Endodermal cell (in vitro differentiated cells): ENCODE results near the gene CCNK. TPM values are rescaled to one million over a fixed set of nuclear protein-coding genes. Genes with fewer than 3 reads are reported as not detected.

Source experiments
- DNase-seq: peaks from one replicate; pipeline ENCODE4 v3.0.0-alpha.2; 2017
- H3K27ac ChIP-seq: 2 replicates; pipeline ENCODE4 v1.5.1; 2013; ENCODE audit warnings: mild to moderate bottlenecking, low read depth, low read length, moderate library complexity
- H3K27me3 ChIP-seq: 2 replicates; pipeline ENCODE4 v1.6.1; 2013; ENCODE audit warnings: mild to moderate bottlenecking, low read length, moderate library complexity; ENCODE audit not compliant: insufficient read depth, control insufficient read depth, poor library complexity, severe bottlenecking
- H3K36me3 ChIP-seq: 2 replicates; pipeline ENCODE4 v1.7.0; 2013; ENCODE audit warnings: mild to moderate bottlenecking, low read length, moderate library complexity; ENCODE audit not compliant: control insufficient read depth, insufficient read depth
- H3K4me1 ChIP-seq: one replicate; pipeline ENCODE4 v1.7.0; 2013; ENCODE audit warnings: low read length; ENCODE audit not compliant: control insufficient read depth, insufficient read depth
- H3K4me3 ChIP-seq: 2 replicates; pipeline ENCODE4 v1.5.1; 2013; ENCODE audit warnings: mild to moderate bottlenecking, low read length, moderate library complexity
- H3K9ac ChIP-seq: 2 replicates; pipeline ENCODE4 v1.6.1; 2013; ENCODE audit warnings: mild to moderate bottlenecking, low read length, moderate library complexity; ENCODE audit not compliant: poor library complexity, severe bottlenecking; ENCODE audit errors: extremely low read depth
- H3K9me3 ChIP-seq: 2 replicates; pipeline ENCODE4 v1.6.1; 2013; ENCODE audit warnings: mild to moderate bottlenecking, low read length, moderate library complexity; ENCODE audit not compliant: control insufficient read depth
- H3K27ac Mint-ChIP-seq: 2 replicates; pipeline ENCODE4 v1.8.0; 2020; ENCODE audit warnings: mixed read lengths
- H3K27me3 Mint-ChIP-seq: 2 replicates; pipeline ENCODE4 v1.8.0; 2021; ENCODE audit warnings: mild to moderate bottlenecking, mixed read lengths; ENCODE audit not compliant: insufficient read depth
- H3K36me3 Mint-ChIP-seq: 2 replicates; pipeline ENCODE4 v1.8.0; 2020; ENCODE audit warnings: low read depth, mixed read lengths
- H3K4me1 Mint-ChIP-seq: 2 replicates; pipeline ENCODE4 v1.8.0; 2020; ENCODE audit warnings: mixed read lengths
- H3K4me3 Mint-ChIP-seq: 2 replicates; pipeline ENCODE4 v1.8.0; 2020; ENCODE audit warnings: mild to moderate bottlenecking, moderate library complexity, mixed read lengths
- H3K9me3 Mint-ChIP-seq: 2 replicates; pipeline ENCODE4 v1.8.0; 2020; ENCODE audit warnings: mild to moderate bottlenecking, mixed read lengths
- WGBS, 2 experiments: methylation state at CpG; one replicate each; pipeline versions ENCODE4 v1.1.5 to v1.1.7; 2013; ENCODE audit warnings: missing lambda C conversion rate in 2 of 2, mixed read lengths in 1 of 2; ENCODE audit not compliant: insufficient coverage in 1 of 2, insufficient read length in 1 of 2; 5-methylcytosine and 5-hydroxymethylcytosine counted together
- total RNA-seq, 2 donors: library from RNA; stranded (reverse); fragmentation: NEBNext Ultra II Directional in 1 of 2; extraction: Animal tissue kit (Norgen Biotek cat#: 25700) in 1 of 2; gene quantifications; 2 replicates in 1 of 2; 3 replicates in 1 of 2; pipeline ENCODE4 v1.2.1, GENCODE V29; 2021
- TF ChIP-seq, protein P1 (sequence below): fragments of 200-600 bp; sonication (generic); conservative IDR thresholded peaks from 2 replicates; pipeline ENCODE4 v1.5.0; 2021; ENCODE audit warnings: antibody characterized with exemption, mild to moderate bottlenecking

Gene CCNK
- total RNA-seq, 2 donors from 2014 or later = 71.5 to 77.1 TPM

DNA sequence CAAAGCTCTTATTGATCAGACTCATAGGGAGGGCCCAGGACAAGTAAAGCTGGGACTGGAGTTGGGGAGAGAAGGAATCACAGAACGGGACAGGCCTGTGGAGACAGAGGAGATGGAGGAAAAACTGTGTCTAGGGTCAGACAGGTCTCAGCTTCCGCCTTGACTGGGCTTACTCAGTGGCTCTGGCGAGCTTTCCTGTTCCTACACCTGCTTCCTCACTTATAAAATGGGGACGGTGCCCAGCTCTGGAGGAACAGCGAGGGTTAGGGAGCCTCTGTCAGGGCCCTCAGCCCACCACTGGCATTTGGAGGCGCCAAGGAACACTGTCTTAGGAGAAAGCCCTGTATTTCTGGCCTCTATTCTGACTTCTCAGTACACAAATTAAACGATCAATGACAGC is 35.3 kb upstream of the CCNK start:
- TF ChIP-seq, protein P1, sequence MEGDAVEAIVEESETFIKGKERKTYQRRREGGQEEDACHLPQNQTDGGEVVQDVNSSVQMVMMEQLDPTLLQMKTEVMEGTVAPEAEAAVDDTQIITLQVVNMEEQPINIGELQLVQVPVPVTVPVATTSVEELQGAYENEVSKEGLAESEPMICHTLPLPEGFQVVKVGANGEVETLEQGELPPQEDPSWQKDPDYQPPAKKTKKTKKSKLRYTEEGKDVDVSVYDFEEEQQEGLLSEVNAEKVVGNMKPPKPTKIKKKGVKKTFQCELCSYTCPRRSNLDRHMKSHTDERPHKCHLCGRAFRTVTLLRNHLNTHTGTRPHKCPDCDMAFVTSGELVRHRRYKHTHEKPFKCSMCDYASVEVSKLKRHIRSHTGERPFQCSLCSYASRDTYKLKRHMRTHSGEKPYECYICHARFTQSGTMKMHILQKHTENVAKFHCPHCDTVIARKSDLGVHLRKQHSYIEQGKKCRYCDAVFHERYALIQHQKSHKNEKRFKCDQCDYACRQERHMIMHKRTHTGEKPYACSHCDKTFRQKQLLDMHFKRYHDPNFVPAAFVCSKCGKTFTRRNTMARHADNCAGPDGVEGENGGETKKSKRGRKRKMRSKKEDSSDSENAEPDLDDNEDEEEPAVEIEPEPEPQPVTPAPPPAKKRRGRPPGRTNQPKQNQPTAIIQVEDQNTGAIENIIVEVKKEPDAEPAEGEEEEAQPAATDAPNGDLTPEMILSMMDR = no peak
- Histone ChIP-seq H3K36me3 (peaks cover 76% of the 10 kb centered on the region), H3K4me3 (no peak overlapping the region), H3K9ac (no peak overlapping the region), H3K27ac (no peak overlapping the region), H3K4me1 (no peaks in the 10 kb centered on the region), H3K27me3 (no peaks in the 10 kb centered on the region), H3K9me3 (no peaks in the 10 kb centered on the region)
- Mint-ChIP-seq H3K27ac (peak overlapping the region; percentile 35), H3K36me3 (peaks cover 47% of the 10 kb centered on the region), H3K9me3 (no peaks in the 10 kb centered on the region), H3K4me1 (peaks cover 2% of the 10 kb centered on the region), H3K27me3 (no peaks in the 10 kb centered on the region), H3K4me3 (no peak overlapping the region)
- WGBS, 2 experiments = 92 to 100% methylated on average over 6 to 7 of the region's 7 CpGs
- DNase-seq = no peak

DNA sequence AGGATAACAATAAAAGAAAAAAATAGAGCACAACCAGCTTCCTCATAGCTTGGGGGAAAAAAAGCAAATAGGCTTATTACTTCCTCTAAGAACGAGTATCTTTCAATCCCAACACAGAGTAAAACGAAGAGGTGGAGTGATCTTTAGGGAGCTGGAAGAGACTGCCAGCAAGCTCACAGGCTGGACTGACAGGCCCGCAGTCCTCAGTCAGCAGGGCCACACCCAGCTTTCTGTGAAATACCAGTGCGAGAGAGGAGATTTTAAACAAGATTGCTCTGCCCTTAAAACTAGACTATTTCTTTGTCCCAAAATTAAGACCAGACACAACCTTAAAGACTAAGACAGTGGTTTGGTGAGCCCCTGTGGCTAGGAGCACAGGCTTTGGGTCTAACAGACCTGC is 33.5 kb upstream of the CCNK start:
- 94 to 97% methylated on average over 4 of the region's 4 CpGs for WGBS, 2 experiments
- H3K36me3 Mint-ChIP-seq = peaks cover 48% of the 10 kb centered on the region
- peaks cover 83% of the 10 kb centered on the region for H3K36me3 ChIP-seq
- no peak overlapping the region for H3K27ac ChIP-seq
- no peak overlapping the region for H3K4me3 Mint-ChIP-seq
- H3K9ac ChIP-seq = no peak overlapping the region
- no peak overlapping the region for H3K27ac Mint-ChIP-seq
- no peak overlapping the region for H3K4me3 ChIP-seq
- no peaks in the 10 kb centered on the region for H3K9me3 Mint-ChIP-seq
- no peaks in the 10 kb centered on the region for H3K4me1 Mint-ChIP-seq
- H3K9me3 ChIP-seq = no peaks in the 10 kb centered on the region
- H3K27me3 ChIP-seq = no peaks in the 10 kb centered on the region
- no peak for DNase-seq
- H3K27me3 Mint-ChIP-seq = no peaks in the 10 kb centered on the region
- no peaks in the 10 kb centered on the region for H3K4me1 ChIP-seq
- TF ChIP-seq, protein P1 = no peak

DNA sequence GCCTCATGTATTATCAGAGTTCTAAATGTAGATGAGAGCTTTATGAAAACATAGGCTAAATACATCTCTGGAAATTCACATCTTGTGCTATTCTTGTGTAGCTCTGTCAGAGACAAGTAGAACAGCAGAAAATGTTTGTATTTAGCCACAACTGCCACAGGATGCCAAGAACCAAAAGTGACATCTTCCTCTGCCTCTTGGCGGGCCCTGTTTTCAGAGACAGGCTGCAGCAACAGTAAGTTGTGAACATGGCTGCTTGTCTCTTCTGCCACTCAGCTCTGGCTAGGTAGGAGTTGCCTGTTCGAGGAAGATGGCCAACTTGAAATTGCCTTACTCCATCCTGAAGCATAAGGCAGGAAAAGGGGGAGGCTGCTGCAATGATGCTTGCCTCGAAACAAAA is 30.9 kb upstream of the CCNK start:
- H3K27me3 ChIP-seq = no peaks in the 10 kb centered on the region
- no peaks in the 10 kb centered on the region for H3K27me3 Mint-ChIP-seq
- H3K4me3 Mint-ChIP-seq = no peak overlapping the region
- H3K9me3 Mint-ChIP-seq = no peaks in the 10 kb centered on the region
- no peaks in the 10 kb centered on the region for H3K9me3 ChIP-seq
- no peak for DNase-seq
- TF ChIP-seq, protein P1 = no peak
- H3K9ac ChIP-seq = no peak overlapping the region
- no peaks in the 10 kb centered on the region for H3K4me1 ChIP-seq
- H3K36me3 ChIP-seq = peaks cover 78% of the 10 kb centered on the region
- 95 to 100% methylated on average over 1 to 3 of the region's 3 CpGs for WGBS, 2 experiments
- no peak overlapping the region for H3K27ac ChIP-seq
- H3K36me3 Mint-ChIP-seq = peaks cover 61% of the 10 kb centered on the region
- no peaks in the 10 kb centered on the region for H3K4me1 Mint-ChIP-seq
- no peak overlapping the region for H3K4me3 ChIP-seq
- no peak overlapping the region for H3K27ac Mint-ChIP-seq
